ENCODE measurements around the gene APOL3. TPM values are rescaled to one million over a fixed set of nuclear protein-coding genes. Genes with fewer than 3 reads are reported as not detected.

The APOL3 gene
- total and polyA plus RNA-seq, 2 of the 13 experiments (the other 11 are each of a cell fraction or from before 2014, with no cell fraction given) = 3.8 to 5.4 TPM

GRCh38 chr22:36125434-36125833, 35.1 kb downstream of the APOL3 start (continued):
- TF ChIP-seq HNF4A (CRISPR knock-in tag; IDR thresholded peaks at IDR 0.05) (peak; percentile 76), SNAPC5 (CRISPR knock-in tag; IDR thresholded peaks at IDR 0.05; ENCODE audit: borderline replicate concordance) (no peak), HES4 (CRISPR knock-in tag; IDR thresholded peaks at IDR 0.05; ENCODE audit: borderline replicate concordance) (no peak), RFXANK (CRISPR knock-in tag; IDR thresholded peaks at IDR 0.05) (no peak), ZNF768 (CRISPR knock-in tag; IDR thresholded peaks at IDR 0.05) (no peak), CEBPG (CRISPR knock-in tag; IDR thresholded peaks at IDR 0.05) (no peak), FIP1L1 (IDR thresholded peaks at IDR 0.05; ENCODE audit: borderline replicate concordance, insufficient read depth, low read depth, low read length) (no peak), ZNF282 (IDR thresholded peaks at IDR 0.05; ENCODE audit: partially characterized antibody) (no peak), PAX8 (CRISPR knock-in tag; IDR thresholded peaks at IDR 0.05; ENCODE audit: borderline replicate concordance) (no peak), ZNF83 (CRISPR knock-in tag; IDR thresholded peaks at IDR 0.05; ENCODE audit: borderline replicate concordance) (no peak), NFE2L1 (CRISPR knock-in tag; IDR thresholded peaks at IDR 0.05; ENCODE audit: borderline replicate concordance) (no peak), ZNF792 (CRISPR knock-in tag; IDR thresholded peaks at IDR 0.05) (no peak), BRF2 (CRISPR knock-in tag; IDR thresholded peaks at IDR 0.05) (no peak), MED13 (CRISPR knock-in tag; IDR thresholded peaks at IDR 0.05) (no peak), FOXP1 (IDR thresholded peaks at IDR 0.05) (no peak), FOXP1 (CRISPR knock-in tag; IDR thresholded peaks at IDR 0.05) (peak; percentile 45; the same call in 1 of the 2 replicates), HNRNPH1 (optimal IDR thresholded peaks at IDR 0.05; ENCODE audit: low read depth, low read length) (no peak), SRF (IDR thresholded peaks at IDR 0.05; ENCODE audit: low read depth, low read length) (no peak), RARA (CRISPR knock-in tag; IDR thresholded peaks at IDR 0.05) (peak; percentile 68), ZSCAN31 (CRISPR knock-in tag; IDR thresholded peaks at IDR 0.05; ENCODE audit: low read depth) (no peak), ZNF24 (IDR thresholded peaks at IDR 0.05) (no peak), TERF1 (CRISPR knock-in tag; IDR thresholded peaks at IDR 0.05) (no peak), ZNF460 (CRISPR knock-in tag; IDR thresholded peaks at IDR 0.05; ENCODE audit: borderline replicate concordance) (no peak), REXO4 (CRISPR knock-in tag; IDR thresholded peaks at IDR 0.05; ENCODE audit: borderline replicate concordance) (no peak), NCOA2 (CRISPR knock-in tag; IDR thresholded peaks at IDR 0.05) (no peak)
- TF ChIP-seq, protein P1, sequence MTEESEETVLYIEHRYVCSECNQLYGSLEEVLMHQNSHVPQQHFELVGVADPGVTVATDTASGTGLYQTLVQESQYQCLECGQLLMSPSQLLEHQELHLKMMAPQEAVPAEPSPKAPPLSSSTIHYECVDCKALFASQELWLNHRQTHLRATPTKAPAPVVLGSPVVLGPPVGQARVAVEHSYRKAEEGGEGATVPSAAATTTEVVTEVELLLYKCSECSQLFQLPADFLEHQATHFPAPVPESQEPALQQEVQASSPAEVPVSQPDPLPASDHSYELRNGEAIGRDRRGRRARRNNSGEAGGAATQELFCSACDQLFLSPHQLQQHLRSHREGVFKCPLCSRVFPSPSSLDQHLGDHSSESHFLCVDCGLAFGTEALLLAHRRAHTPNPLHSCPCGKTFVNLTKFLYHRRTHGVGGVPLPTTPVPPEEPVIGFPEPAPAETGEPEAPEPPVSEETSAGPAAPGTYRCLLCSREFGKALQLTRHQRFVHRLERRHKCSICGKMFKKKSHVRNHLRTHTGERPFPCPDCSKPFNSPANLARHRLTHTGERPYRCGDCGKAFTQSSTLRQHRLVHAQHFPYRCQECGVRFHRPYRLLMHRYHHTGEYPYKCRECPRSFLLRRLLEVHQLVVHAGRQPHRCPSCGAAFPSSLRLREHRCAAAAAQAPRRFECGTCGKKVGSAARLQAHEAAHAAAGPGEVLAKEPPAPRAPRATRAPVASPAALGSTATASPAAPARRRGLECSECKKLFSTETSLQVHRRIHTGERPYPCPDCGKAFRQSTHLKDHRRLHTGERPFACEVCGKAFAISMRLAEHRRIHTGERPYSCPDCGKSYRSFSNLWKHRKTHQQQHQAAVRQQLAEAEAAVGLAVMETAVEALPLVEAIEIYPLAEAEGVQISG (CRISPR knock-in tag; IDR thresholded peaks at IDR 0.05) = 0 out of 2 replicates have a peak, but pooled peaks have one; percentile 29
- TF ChIP-seq, protein P2, sequence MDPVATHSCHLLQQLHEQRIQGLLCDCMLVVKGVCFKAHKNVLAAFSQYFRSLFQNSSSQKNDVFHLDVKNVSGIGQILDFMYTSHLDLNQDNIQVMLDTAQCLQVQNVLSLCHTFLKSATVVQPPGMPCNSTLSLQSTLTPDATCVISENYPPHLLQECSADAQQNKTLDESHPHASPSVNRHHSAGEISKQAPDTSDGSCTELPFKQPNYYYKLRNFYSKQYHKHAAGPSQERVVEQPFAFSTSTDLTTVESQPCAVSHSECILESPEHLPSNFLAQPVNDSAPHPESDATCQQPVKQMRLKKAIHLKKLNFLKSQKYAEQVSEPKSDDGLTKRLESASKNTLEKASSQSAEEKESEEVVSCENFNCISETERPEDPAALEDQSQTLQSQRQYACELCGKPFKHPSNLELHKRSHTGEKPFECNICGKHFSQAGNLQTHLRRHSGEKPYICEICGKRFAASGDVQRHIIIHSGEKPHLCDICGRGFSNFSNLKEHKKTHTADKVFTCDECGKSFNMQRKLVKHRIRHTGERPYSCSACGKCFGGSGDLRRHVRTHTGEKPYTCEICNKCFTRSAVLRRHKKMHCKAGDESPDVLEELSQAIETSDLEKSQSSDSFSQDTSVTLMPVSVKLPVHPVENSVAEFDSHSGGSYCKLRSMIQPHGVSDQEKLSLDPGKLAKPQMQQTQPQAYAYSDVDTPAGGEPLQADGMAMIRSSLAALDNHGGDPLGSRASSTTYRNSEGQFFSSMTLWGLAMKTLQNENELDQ (CRISPR knock-in tag; IDR thresholded peaks at IDR 0.05; ENCODE audit: borderline replicate concordance) = no peak

Data from HepG2 (cell line).